Iris pigment epithelial cell (primary cell): ENCODE data around the gene HHIPL1.
A peak's percentile ranks its signal among the peaks of the same experiment; 100 is the strongest.

ENCODE experiments used
- DNase-seq: peaks from one replicate; pipeline ENCODE4 v3.0.0-alpha.2; 2011; ENCODE audit warnings: low read depth

HHIPL1 gene

DNA sequence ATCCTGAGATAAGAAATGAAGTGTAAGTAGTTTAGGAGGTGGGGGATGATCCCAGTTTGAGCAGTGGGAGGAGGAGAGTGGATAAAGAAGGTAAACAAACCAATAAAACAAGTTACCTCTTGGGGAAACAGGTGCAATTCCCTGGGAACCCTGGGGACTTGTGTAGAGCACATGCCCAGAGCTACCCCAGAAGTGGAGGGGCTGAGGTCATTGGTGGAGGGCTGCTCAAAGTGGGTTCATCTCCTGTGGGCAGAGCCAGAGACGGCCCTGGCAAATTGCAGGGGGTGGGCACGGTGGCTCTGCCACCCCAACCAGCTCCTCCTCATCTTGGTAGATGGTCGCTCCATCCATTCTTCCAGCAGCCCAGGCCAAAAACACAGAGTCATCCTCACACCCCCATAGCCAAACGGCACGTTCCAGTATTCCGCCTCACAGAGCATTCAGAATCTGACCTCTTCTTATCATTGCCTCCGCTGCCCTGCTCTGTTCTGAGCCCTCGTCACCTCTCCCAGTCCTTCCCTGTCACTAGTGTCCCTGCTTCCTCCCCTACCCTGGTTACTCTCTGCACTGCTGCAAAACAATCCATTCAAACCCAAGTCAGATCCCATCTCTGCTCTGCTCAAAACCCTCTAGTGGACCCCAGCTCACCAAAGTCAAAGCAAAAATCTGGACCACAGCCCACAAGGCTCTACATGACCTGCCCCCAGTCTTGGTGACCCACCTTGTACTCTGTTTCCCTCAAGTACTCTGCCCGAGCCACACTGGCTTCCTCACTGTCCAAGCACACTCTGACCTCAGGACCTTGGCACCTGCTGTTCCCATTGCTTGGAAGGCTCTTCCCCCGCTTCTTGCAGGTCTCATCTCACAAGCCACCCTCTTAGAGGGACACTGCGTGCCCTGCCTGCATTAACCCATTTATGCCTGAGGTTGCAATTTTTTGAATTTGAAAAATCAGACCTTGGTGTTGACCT is 44.6 kb downstream of the HHIPL1 start:
- DNase-seq = no peak

DNA sequence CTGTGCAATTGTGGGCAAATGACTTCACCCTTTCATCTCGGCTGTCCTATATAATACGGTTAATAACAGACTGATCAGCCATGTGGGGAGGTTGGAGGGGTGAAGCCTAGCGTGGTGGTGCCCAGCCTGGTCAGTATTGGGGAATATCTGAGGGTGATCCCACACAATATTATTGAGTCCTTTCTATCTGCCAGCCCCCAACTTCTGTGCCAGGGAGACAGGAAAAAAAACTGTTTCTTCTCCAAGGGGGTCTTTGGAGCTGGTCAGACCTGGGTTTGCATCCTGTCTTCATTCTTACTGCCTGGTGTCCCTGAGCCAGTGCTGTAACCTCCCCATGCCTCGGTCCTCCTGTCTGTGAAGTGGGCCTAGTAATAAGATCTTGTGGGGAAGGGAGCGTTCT is 45.7 kb downstream of the HHIPL1 start:
- DNase-seq = no peak

DNA sequence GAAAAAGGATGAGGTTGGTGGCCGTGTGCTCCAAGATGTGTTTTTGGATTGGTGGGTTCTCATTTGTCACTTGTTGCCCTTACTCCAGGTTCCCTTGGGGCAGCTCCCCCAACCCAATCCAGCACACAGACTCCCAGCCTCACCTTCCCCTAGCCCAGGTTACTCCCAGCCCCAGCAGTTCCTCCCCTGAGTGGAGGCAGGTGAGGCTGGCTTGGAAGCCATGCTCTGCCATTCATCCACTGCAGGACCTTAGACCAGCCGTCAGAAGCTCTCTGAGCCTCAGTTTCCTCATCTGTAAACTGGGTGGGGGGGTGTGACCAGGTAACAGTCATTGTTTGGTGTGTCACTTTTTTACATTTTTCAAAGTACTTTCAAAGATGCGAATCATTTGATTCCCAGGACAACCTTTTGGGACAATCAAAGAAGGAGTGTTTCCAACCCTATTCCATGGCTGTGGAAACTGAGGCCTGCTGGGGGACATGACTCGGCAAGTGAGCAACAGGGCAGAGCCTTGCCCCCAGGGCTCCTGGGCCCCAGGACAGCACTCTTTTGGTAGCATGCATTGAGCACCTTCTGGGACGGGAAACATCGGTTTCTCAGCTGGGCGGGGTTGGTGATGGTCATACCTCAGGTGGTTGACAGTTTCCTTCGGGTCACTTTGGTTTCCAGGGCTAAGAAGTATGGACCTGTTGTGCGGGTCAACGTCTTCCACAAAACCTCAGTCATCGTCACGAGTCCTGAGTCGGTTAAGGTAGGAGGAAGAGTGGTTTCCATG is 46.4 kb downstream of the HHIPL1 start:
- DNase-seq = no peak

DNA sequence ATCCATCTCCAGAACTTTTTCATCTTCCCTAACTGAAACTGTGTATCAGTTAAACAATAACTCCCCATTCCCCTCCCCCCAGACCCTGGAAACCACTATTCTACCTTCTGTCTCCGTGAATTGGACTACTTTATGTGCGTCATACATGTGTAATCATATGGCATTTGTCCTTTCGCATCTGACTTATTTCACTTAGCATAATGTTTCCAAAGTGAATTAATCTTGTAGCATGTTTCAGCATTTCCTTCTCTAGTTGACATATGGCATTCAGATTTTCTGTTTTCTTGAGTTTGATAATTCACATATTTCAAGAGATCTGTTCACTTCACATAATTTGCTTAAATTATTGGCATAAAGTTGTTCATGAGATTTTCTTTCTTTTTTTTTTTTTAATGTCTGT is 49.0 kb downstream of the HHIPL1 start:
- no peak for DNase-seq

DNA sequence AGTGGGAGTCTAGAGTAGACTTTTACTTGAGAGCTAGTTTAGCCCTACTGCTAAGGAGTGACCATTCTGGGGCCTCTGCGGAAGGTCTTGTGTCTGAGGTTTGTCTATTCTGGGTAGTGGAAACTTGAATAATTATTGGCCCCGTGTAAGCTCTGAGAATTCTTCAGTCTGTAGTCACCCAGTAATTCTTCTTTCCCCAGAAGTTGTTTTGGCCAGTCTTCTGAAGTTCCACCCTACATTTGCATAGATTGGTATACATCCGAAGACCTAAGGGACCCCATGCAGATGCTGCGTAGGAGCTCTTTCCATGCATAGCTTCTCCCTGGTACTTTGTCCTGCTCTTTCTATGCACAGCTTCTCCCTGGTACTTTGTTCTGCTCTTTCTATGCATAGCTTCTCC is 52.0 kb downstream of the HHIPL1 start:
- DNase-seq = no peak

DNA sequence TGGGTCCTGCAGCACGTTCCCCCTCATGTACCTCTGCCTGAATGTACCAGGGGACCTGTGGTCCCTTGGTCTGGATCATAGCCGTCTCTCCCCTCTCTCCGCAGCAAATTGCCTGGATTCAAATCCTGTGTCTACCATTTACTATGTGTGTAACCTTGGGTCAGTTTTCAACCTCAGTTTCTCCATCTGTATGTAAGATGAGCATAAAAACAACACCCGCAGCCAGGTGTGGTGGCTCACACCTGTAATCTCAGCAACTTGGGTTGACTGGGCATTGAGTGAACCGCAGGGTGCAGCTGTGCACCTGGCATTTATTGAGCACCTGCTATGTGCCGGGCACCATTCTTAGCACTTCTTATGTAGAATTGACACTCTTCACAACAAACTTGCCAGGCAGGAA is 53.3 kb downstream of the HHIPL1 start:
- no peak for DNase-seq

DNA sequence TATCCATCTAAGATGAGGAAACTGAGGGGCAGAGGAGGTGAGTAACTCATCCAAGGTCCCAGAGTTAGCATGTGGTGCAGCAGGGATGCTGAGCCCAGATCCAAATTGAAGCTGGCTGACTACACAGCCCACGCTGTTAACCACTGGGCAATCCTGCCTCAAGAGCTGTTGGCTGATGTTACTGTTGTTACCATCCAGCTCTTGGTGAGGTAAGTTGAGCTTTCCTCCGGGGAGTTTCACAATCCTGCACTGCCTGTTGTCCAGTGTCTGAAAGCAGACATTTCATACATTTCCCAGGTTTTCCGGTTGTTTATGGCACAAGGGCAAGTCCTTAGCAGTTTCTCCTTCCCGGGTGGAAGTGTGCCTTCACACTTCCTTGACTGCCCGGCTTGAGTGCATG is 53.7 kb downstream of the HHIPL1 start:
- DNase-seq = peak; percentile 8

DNA sequence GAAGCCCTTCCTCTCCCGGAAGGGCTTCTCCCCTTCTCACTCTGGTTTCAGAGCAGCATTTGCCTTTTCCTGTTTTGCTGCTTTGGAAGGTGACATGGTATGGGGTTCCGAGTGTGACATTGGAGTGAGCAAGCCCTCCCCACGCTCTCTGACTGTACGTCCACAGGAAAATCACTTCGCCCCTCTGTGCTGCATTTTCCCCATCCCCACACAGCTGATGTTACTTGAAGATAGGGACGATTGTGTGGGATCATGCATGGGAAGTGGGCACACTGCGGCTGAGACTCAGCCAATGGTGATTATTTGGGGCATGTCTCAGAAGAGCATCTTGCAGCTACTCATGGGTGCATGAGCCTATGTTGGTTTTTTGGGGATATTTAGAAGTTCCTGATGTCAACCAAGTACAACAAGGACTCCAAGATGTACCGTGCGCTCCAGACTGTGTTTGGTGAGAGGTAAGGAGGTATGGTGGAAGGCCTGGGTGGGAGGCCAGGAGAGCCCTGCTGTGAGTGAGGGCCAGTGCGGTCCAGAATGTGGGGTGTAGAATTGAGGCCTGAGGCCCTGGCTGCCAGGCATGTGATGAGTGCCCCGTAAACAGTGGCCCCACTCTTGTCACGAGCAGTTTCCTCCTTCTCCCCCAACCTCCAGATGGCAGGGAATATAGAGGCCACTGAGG is 54.3 kb downstream of the HHIPL1 start:
- no peak for DNase-seq

DNA sequence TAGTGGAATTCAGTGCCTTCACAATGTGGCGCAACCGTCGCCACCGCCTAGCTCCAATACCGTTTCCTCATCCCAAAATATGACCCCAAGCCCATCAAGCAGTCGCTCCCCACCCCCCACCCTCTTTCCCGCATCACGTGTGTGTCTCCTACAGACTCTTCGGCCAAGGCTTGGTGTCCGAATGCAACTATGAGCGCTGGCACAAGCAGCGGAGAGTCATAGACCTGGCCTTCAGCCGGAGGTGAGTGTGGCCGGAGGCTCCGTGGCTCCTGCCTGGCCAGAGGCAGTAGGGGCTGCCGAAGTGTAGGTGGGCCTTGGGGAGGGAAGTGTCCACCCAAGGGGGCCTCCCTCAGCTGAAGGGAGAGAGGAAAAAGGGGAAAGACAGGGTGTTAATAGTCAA is 54.9 kb downstream of the HHIPL1 start:
- DNase-seq = no peak

DNA sequence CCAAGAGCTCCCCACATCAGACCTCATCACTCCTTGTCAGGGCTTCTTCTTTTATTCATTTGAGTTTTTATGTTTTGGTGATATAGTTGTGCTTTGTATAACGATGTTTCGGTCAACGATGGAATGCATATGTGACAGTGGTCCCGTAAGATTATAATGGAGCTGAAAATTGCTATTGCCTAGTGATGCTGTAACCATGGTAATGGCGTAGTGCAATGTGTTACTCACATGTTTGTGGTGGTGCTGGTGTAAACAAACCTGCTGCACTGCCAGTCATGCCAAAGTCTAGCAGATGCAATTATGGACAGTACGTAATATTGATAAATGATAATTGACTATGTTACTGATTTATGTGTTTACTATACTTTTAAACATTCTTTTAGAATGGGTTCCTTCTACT is 55.5 kb downstream of the HHIPL1 start:
- DNase-seq = no peak

DNA sequence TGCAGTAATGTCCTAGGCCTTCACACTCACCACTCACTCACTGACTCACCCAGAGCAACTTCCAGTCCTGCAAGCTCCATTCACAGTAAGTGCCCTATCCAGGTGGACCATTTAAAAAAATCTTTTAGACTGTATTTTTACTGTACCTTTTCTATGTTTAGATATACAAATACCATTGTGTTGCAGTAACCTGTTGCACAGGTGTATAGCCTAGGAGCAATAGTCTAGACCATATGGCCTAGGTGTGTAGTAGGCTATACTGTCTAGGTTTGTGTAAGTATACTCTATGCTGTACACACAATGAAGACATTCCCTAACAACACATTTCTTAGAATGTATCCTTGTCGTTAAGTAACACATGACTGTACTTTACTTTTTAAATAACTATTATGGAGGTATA is 56.3 kb downstream of the HHIPL1 start:
- DNase-seq = no peak

DNA sequence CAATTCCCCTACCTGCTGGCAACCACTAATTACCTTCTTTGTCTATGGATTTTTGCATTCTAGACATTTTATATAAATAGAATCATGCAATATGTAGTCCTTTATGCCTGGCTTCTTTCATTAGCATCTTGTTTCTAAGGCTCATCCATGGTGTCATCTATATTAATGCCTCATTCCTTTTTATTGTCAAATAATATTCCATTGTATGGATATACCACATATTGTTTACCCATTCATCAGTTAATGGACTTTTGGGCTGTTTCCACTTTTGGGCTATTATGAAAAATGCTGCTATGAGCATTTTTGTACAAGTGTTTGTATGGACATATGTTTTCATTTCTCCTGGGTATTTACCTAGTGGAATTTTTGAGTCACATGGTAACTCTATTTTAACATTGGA is 57.2 kb downstream of the HHIPL1 start:
- no peak for DNase-seq

DNA sequence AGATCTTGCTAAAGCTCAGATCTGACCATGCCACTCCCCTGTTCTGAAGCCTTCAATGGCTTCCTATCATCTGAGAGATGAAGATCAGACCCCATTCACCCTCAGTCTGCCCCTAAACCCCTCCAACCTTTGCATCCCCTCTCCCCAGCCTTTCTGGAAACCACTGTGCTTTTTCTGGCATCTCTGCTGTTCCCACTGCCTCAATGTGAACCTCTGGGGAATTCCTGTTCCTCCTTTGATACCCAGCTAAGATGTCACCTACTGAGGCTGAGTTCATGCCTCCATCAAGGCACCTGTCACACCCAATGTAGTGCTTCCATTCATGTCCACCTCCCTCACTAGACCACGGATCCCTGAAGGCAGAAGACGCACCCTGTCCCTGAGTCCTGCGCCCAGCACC is 58.5 kb downstream of the HHIPL1 start:
- no peak for DNase-seq

DNA sequence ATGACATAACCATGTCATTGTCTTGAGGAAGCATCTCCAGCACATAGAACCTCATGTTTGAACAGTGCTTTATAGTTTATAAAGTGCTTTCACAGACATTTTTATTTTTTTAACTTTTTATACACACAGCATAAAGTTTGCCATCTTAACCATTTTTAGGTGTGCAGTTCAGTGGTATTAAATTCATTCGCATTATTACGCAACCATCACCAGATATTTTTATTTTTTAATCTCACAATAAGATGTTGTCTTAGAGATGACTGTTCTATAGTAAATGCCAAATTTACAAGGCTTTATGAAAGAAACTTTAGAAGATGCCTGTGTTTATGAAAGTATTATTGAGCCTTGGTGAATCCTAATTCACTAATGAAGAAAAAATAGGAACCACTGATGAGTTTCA is 59.1 kb downstream of the HHIPL1 start:
- DNase-seq = no peak

DNA sequence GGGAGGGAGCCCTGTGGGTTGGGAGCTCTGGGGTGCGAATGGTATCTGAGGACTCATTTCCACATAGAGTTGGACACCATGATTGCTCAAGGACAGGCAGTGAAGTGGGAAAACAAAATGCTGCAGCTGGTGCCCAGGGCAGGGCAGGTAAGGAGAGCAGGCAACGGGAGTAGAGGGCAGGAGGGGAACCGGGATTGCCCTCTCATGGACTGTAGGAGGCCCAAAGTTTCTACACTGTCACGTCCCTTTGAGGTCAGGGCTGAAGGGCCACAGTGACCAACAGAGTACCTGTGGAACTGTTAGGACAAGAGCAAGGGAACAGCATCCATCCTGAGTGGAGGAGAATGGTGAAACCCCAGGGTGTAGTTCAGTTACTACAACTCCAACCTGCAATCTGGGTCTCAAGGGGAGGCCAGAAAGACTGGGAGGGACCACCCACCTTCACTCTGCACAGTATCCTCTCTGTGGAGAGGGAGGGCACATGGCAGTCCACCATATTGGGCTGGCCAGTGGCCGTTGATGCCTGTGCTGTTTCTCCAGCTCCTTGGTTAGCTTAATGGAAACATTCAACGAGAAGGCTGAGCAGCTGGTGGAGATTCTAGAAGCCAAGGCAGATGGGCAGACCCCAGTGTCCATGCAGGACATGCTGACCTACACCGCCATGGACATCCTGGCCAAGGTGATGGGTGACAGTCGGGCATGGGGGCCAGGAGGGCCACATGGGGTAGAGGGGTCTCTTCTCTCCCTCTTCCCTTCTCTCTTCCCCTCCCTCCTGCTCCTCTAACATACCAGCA is 61.4 kb downstream of the HHIPL1 start:
- DNase-seq = no peak

DNA sequence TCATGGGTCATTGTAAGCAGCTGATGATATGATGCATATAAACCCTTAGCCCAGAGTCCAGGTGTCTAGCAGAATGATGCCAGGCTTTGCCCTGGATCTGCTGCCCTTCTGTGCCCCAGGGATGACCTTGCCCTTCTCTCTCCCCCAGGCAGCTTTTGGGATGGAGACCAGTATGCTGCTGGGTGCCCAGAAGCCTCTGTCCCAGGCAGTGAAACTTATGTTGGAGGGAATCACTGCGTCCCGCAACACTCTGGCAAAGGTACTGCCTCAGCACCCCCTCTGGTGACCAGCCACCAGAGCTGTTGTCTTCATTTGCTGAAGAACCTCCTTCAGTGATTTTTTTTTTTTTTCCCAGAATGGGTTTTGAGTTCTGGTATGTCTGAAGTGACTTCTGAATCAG is 62.5 kb downstream of the HHIPL1 start:
- no peak for DNase-seq

DNA sequence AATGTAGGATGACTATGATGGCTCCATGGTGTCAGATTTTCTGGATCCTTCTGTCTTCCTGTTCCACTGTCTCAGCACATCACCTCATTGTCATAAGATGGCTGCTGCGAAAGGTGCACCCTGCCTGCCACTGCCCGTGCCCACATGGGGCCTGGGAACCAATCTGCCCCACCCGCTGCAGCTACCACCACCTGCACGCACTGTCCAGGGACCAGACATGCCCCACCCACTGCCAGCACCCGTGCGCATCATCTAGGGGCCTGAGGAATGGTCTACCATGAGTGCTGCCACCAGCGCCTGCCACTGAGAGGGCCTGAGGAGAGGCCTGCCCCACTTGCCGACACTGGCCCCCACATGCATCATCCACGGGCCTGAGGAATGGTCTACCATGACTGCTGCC is 63.0 kb downstream of the HHIPL1 start:
- no peak for DNase-seq

DNA sequence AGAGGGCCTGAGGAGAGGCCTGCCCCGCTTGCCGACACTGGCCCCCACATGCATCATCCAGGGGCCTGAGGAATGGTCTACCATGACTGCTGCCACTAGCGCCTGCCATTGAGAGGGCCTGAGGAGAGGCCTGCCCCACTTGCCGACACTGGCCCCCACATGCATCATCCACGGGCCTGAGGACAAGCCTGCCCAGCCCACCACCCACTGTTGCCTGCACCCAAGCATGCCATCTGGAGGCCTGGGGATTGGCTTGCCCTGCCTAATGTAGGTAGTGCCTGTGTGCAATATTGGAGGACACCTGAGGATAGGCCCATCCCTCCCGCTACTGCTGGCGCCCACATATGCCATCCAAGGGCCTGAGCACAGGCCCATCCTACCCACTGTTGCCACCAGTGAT is 63.5 kb downstream of the HHIPL1 start:
- DNase-seq = no peak

DNA sequence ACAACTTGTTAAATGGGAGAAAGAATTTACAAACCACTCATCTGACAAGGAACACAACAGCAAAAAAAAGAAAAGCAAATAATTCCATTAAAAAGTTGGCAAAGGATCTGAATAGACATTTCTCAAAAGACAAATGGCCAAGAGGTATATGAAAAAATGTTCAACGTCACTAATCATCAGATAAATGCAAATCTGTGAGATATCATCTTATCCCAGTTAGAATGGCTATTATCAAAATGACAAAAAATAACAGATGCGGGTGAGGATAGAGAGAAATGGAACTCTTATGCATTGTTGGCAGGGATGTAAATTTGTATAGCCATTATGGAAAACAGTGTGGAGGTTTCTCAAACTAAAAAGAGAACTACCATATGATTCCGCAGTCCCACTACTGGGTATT is 69.0 kb downstream of the HHIPL1 start:
- DNase-seq = no peak

DNA sequence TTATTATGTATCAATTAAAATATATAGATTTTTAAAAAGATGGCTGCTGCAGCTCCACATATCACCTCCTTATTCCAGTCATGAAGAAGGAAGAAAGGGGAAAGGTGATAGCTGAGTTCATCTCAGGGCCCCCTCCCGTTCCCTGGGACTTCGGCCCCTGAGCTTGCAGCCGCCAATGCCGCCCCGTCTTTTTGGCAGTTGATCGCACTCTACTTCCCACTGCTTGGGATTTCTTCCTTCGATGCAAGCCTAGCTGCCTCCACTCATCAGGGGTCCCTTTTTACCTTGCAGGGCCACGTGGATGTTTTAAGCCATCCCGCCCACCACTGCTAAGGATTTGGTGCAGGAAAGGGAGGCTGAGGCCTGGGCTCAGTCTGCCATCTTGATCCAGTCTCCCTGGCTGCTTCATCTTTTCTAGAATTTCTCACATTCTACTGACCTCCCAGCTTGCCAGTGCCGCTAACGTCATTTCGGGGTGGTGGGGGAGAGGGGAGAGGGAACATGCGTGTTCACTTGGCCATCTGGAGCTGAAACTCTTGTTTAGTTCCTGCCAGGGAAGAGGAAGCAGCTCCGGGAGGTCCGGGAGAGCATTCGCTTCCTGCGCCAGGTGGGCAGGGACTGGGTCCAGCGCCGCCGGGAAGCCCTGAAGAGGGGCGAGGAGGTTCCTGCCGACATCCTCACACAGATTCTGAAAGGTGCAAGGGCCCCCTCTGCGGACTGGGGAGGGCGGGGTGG is 70.5 kb downstream of the HHIPL1 start:
- DNase-seq = no peak
